NOMO-1 treated with DMSO at 0.1 percent for 48 hours (cell line): Measurements from ENCODE around the gene GLRX2.
"Not testable (repeated sequence)": the region's sequence is repeated elsewhere in the genome, so short reads cannot be mapped to it uniquely, and the experiment has no call there.

Experiments
- DNase-seq: peaks from one replicate; lab custom pipeline; 2025; ENCODE audit not compliant: unreplicated experiment; lab: John Stamatoyannopoulos, UW

GLRX2 gene

GRCh38 chr1:193104907-193105820 is at the start of gene GLRX2:
Gene GLRX2 (minus strand): TSS chr1:193105414. CDS start chr1:193105382, 32 bp downstream.
- peak; percentile 68 for DNase-seq

GRCh38 chr1:193144999-193145398 is 39.8 kb upstream of the GLRX2 start:
- no peak for DNase-seq

GRCh38 chr1:193144361-193144938 is 39.2 kb upstream of the GLRX2 start:
- DNase-seq, result no peak

GRCh38 chr1:193143285-193143684 is 38.1 kb upstream of the GLRX2 start:
- peak; percentile 3 for DNase-seq

- DNase-seq, result no peak
These were observed 37.2 kb upstream of the GLRX2 start for GRCh38 chr1:193142409-193142808.

- DNase-seq, result no peak
These were observed 36.6 kb upstream of the GLRX2 start for GRCh38 chr1:193141804-193142203.

- DNase-seq, result no peak
These were observed 35.0 kb upstream of the GLRX2 start for GRCh38 chr1:193140254-193140653.

- DNase-seq, result no peak
These were observed 26.1 kb upstream of the GLRX2 start for GRCh38 chr1:193131266-193131860.

- no peak for DNase-seq
These were observed 20.2 kb upstream of the GLRX2 start for GRCh38 chr1:193125369-193125768.

GRCh38 chr1:193123751-193124150 is 18.5 kb upstream of the GLRX2 start:
- no peak for DNase-seq

GRCh38 chr1:193121616-193122593 is 16.7 kb upstream of the GLRX2 start, which contains the start of gene CDC73:
Gene CDC73 (plus strand): TSS chr1:193122031. CDS start chr1:193122201, 170 bp downstream.
- DNase-seq, result peak; percentile 98

- DNase-seq, result no peak
These were observed 15.5 kb upstream of the GLRX2 start for GRCh38 chr1:193120604-193121166.

GRCh38 chr1:193118803-193119730 is 13.9 kb upstream of the GLRX2 start:
- no peak for DNase-seq

- no peak for DNase-seq
These were observed 13.0 kb upstream of the GLRX2 start for GRCh38 chr1:193118194-193118593.

GRCh38 chr1:193117167-193117566 is 12.0 kb upstream of the GLRX2 start:
- not testable (repeated sequence) for DNase-seq

GRCh38 chr1:193115629-193116227 is 10.5 kb upstream of the GLRX2 start:
- DNase-seq, result no peak

GRCh38 chr1:193114485-193115095 is 9.4 kb upstream of the GLRX2 start:
- DNase-seq, result no peak

- DNase-seq, result no peak
These were observed 8.7 kb upstream of the GLRX2 start for GRCh38 chr1:193113992-193114332.
